Amniotic stem cell (primary cell): ENCODE results near the gene SRSF2.
A peak's percentile ranks its signal among the peaks of the same experiment; 100 is the strongest.
"Not testable (repeated sequence)": the region's sequence is repeated elsewhere in the genome, so short reads cannot be mapped to it uniquely, and the experiment has no call there.

Experiments used
- DNase-seq: peaks from one replicate; lab custom pipeline; 2025; lab: John Stamatoyannopoulos, UW

The SRSF2 gene

DNA sequence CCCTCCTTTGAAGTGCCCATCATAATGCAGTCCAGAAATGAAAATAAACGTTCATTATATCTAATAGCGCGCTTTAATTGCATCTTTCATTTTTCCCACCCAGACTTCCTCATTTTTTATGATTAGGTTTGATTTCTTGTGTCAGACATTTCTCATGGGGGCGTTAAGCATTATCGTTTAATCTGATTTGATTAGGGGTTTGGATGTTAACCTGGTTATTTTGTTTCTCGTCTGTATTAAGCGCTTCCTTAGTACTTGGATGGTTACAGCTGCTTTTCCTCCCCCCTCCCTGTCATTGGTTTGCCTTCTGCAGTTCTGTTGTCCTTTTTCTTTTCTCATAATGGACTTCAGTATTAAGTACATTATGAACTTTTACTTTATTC, 1.3 kb upstream of the SRSF2 start:
- DNase-seq, result no peak

DNA sequence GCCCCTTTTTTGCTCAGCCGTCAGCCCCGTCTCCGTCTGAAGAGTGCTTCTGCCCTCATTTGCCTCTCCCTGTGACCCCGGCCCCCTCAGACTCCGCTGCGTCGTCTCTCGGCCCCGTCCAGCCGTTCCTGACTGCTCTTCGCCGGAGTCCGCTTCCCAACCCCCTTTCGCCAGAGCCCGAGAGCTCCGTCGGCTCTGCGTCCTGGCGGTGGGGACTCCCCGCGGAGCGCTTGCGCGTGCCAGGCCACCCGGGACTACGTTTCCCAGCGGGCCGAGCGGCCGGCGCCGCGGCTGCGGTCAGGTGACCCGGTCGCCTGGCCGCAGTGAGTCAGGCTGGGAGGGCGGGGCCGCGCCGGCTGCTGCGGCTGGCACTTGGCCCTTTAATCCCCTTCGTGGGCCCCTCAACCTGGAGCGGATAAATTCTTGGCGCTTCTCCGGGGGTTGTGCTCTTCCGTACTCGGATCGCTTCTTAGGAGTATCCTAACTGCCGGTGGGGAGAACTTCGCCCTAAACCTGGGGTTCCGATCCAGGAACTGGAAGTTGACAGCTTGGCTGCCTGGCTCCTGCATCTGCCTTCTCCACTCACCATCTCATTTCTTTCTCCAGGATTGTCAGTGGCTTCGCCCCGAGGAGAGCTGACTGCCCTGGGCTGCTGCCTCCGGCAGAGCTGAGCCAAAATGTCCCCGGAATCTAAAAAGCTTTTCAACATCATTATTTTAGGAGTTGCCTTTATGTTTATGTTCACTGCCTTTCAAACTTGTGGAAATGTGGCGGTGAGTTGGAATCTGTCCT, 741 bp upstream of the SRSF2 start, which contains the start of gene MFSD11:
Gene MFSD11, plus strand, starts transcription at position 444 of the 792 bp plus-strand sequence. Its CDS starts 234 bp downstream, at position 678.
- peak; percentile 88 for DNase-seq

DNA sequence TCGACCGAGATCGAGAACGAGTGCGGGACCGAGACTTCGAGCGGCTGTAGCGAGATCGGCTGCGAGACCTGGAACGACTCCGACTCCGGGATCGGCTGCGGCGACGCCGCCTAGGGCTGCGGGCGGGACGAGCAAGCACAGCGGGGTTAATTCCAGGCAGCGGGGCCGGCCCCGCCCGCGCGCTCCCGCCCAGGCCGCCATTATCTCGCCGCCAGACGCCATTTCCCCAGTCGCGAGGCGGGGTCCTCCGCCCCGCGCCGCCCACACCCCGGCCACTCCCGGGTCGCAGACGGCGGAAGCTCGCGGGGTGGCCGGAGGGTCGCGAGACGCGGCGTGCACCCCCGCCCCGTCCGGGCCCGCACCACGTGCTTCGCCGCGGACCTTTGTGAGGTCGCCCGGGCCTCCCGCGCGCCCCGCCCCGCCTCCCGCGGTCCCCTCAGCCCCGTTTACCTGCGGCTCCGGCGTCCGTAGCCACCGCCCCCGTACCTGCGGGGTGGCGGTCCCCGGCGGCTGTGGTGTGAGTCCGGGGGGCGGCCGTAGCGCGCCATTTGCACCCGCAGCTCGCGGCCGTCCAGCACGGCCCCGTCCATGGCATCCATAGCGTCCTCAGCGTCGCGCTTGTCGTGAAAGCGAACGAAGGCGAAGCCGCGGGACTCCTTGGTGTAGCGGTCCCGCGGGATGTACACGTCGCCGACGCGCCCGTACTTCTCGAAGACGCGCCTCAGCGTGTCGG, 616 bp downstream of the SRSF2 start:
- DNase-seq, result peak; percentile 51

DNA sequence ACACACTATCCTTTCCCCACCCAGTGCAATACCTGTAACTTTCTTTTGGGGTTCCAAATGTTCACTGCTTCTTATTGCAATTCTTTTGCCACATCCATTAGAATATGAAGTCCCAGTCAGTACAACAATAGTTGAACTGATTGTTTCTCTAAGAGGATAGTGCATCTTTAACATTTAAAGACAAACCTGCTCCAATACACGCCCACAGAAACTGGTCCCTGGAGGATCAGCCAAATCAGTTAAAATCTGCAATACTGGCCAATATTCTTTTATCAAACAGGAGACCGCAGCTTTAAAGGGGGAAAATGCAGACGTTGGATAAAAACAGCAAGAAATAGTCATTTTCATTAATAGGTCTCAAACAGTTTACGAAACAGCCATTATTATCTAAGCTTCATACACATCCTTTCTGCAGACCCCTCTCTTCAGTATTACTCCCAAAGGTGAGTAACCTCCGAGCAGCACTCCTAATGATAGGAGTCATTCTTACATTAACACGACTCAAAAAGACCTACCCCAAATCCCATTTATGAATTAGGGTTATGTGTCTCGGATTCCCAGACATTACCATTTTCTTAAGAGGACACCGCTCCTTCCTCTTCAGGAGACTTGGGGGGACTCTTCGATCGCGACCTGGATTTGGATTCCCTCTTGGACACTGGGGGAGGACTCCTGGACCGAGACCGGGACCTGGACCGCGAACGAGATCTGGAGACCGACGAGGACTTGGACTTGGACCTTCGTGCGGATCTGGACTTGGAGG, 1.4 kb downstream of the SRSF2 start:
- no peak for DNase-seq

DNA sequence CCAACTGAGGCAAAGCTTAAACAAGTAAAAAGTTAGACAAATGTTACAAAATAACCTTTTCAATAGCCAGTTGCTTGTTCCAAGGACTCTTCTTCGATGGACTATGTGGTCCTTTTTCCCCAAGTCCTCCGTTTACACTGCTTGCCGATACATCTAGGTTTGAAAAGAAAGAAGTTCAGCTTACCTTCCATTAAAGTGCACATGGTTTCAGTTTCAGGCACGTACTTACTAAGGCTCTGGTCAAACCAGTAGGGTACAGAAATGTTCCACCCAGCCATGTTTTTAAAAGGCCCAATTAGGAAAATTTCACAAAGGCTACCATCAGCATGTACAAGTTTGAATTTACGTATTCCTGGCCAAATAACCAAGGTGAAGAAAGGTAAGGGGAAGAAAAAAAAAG, 2.1 kb downstream of the SRSF2 start:
- no peak for DNase-seq

DNA sequence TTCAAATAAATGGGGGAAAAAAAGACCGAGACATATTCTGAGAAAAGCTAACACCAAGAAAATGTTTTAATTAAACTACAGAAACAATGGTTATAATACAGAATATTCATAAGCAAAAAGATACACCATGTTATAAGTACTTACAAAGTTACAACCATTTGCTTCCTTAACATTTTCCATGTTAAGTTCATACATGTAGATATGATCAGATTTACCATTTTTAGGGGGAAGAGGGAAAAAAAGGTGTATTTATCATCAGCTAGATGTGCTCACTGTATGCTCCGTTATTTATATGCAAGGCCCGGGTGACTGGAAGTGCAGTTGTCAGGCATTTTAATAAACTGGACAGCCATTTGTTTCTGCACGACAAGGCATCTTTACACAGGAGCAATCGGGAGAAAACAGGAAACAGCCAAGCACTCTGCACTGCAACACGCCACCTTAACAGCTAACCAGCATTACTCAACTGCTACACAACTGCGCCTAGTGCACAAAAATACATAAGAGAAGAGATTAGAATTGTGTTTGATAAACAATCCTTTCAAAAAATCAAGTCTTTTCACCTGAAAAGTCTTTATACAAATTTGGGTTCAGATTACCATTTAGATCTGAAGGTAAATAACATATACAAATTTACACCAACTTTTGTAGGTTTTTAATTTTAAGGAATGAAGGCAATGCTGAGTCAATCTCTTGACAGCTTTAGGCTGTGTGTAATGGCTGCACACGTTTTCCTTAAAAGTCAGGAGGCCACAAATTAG, 2.9 kb downstream of the SRSF2 start:
- DNase-seq, result no peak

DNA sequence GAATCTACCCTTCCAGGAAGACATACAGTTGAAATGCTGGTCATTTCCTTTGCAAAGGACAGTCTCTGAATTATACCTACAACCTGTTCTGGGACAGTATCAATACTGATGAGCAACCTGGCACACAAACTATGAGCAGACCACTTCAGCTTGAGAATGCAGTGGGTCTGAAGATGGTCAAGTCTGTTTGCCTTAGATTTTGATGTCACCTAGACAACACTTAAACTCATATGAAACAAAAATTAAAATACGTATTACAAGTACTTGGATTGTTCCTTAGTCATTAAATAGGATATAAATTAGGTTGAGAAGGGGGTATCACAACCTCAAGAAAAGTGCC, 3.5 kb downstream of the SRSF2 start:
- DNase-seq, result no peak

DNA sequence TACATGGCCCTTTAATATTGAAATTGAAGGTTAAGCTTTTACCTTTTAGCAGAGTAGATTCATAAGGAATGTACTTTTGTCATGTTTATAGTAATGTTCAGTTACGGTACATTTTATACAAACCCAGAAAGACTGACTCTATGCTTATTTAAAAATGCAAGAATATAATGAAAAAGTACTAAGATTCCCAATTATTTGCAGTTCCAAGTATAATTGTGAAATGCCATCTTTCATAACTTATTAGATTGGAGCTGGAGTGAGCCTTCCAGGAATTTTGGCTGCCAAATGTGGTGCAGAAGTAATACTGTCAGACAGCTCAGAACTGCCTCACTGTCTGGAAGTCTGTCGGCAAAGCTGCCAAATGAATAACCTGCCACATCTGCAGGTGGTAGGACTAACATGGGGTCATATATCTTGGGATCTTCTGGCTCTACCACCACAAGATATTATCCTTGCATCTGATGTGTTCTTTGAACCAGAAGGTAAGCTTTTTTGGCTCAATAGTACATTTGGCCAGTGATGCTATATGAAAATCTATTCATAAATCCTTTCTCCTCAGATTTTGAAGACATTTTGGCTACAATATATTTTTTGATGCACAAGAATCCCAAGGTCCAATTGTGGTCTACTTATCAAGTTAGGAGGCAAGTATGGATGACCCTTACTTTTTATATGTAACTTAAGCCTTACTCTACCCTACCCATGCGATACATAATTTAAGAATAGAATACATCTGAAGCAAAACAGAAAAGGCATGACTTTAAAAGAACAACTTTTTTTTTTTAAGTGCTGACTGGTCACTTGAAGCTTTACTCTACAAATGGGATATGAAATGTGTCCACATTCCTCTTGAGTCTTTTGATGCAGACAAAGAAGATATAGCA, 4.2 kb downstream of the SRSF2 start:
- no peak for DNase-seq

DNA sequence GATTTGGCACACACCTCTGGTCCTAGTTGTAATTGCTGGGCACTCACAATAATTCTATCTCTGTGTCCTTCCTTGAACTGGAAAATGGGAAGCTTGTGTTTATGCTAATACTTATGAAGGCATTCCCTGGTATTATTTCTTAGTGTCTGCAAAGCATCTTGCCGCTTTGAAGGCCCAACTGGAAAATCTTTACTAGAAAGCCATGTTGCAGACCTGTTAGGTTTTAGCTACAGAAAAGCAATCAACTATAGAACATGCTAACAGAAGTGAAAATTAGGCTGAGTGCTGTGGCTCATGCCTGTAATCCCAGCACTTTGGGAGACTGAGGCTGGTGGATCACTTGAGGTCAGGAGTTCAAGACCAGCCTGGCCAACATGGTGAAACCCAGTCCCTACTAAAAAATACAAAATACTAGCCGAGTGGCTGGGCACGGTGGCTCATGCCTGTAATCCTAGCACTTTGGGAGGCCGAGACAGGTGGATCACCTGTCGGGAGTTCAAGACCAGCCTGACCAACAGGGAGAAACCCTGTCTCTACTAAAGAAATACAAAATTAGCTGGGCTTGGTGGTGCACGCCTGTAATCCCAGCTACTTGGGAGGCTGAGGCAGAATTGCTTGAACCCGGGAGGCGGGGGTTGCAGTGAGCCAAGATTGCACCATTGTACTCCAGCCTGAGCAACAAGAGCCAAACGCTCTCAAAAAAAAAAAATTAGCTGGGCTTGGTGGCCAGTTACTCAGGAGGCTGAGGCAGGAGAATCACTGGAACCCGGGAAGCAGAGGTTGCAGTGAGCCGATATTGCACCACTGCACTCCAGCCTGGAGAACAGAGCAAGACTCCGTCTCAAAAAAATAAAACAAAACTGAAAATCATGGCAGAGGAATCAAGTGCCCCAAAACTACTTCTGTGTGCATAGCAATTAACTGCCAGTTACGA, 5.1 kb downstream of the SRSF2 start:
- not testable (repeated sequence) for DNase-seq

DNA sequence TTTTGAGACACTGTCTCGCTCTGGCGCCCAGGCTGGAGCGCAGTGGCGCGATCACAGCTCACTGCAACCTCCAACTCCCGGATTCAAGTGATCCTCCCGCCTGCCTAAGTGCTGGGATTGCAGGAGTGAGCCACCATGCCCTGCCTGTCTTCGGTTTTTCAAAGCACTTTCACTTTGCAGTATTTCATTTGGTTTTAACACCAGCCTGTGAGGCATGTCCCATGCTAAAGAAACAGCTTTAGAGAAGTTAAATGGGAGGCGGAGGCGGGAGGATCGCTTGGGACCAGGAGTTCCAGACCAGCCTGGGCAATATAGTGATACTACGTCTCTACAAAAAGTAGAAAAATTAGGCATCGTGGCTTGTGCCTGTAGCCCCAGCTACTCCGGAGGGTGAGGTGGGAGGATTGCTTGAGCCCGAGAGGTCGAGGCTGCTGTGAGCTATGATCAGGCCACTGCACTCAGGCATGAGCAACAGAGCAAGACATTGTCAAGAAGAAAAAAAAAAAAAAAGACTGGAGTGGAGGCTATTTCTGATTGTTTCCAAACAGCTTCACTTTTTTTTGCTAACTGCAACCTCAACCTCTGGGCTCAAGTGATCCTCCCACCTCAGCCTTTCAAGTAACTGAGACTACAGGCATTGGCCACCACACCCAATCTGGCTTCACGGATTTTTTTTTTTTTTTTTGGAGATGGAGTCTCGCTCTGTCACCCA, 9.2 kb downstream of the SRSF2 start:
- DNase-seq, result no peak

DNA sequence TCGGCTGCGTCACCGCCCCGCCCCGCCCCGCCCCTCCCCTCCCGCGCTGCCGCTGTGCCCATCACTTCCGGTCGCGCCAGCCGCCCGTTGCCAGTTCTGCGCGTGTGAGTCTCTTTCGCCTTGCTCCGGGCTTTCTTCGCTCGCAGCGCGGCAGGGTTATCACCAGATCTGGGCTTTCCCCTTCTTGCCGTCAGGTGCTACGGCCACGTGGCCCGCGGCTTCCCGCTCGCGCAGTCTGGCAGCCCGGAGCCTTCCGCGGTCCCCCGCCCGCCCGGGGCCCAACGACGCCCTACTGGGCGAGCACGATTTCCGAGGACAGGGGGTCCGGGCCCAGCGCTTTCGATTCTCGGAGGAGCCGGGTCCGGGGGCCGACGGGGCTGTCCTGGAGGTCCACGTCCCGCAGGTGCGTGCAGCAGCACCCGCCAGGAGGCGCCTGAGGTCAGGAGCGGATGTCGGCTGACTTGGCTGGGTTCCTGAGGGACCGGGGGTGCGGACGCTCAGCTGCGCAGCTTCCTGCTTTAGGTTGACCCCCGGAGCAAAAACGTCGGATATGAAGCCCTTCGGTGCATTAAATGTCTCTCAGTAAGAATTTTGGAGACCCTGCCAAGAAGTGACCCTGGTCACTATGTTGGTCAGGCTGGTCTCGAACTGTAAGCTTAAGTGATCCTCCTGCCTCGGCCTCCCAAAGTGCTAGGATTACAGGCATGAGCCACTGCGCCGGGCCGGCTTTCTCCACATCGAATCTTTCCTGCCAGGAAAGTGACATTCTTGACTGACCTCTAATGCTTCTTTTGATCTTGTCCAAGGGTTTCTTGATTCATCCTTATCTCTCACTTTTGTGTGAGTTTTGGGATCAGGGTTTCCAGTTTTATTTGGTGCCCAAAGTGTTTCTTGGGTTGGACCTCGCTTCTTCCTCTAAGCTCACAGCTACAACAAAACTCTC, 10.1 kb downstream of the SRSF2 start, which contains the start of gene METTL23:
Gene METTL23, plus strand, starts transcription at position 64 of the 943 bp plus-strand sequence. CDS start 2,872 bp downstream, outside the sequence.
- DNase-seq, result no peak

DNA sequence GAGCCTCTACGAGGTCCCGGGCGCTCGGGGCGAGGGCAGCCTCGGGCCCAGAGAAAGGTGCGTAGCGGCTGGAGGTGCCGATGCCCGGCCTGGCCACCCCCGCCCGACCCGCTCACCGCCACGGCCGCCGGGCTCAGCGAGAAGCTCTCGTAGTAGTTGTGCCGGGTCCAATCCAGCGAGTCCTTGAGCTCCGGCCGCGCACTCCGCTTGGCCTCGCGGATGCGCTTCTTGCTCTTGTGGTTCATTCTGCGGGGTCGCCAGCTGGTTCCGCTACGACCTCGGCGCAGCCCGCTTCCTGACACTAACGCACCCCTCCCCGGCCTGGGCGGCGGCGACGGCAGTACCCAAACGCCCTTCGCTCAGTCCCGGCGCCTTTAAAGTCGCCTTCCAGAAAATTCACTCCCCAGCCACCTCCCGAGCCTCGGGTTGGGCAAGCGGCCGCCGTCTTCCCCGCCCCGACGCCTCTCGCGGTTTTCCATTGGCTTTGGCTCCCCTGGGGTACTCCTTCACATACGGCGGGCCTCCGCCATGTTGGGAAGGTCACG, 10.8 kb downstream of the SRSF2 start, which contains the start of gene JMJD6:
Gene JMJD6, minus strand, starts transcription at position 376 of the 545 bp plus-strand sequence. Its CDS starts 131 bp downstream, at position 245.
- peak; percentile 85 for DNase-seq

DNA sequence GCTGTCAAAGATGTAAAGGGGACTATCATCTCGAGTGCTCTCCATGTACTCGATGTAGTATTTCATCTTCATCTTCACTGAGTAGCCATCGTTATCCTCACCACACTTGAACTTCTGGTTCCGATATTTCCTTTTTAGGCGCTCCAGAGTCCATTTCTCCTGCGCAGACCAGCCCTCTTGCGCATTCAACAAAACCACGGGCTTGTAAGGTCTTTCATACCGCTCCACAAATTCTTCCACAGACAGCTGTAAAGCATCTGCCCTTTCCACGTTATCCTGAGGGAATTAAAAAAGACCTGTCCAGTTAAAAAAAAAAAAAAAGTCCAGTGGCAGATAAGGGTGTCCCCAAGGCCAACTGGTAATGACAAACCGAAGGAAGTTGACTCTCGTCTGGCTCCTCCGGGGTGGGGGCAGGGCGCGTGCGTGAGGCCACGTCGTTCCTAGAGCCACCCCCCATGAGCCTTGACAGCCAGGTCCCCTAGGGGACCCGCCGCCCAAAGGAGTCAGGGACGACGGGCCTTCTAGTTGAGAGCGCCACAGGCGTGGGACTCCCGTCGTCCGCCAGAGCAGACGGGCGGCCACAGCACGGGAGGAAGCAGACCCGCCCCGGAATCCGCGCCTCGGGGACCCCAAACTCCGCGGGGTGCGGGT, 11.4 kb downstream of the SRSF2 start:
- DNase-seq, result no peak

DNA sequence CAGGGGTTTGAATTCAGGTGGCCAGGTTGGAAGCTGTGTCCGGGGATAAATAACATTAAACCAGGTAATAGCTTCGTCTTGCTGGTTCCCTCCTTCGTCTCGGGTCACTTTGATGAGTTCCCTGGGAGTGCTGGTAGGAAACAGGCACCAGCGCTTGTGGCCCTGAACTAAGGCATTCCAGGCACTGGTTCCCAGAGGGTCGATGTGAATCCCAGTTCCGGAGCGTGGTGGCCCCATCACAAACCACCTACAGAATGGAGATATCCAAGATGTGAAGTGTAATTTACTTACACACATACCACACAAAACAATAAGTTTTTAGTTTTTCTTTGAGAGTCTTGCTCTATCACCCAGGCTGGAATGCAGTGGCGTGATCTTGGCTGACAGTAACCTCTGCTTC, 13.3 kb downstream of the SRSF2 start:
- DNase-seq, result no peak

DNA sequence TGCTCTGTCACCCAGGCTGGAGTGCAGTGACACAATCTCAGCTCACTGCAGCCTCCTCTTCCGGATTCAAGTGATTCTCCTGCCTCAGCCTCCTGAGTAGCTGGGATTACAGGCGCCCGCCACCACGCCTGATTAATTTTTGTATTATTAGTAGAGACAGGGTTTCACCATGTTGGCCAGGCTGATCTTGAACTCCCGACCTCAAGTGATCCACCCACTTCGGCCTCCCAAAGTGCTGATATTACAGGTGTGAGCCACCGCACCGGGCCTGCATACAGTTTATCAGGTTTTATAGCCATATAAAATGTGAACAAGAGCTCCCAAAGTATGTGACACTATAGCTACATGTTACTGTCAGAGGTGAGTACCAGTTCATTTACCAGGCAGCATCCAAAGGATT, 14.2 kb downstream of the SRSF2 start:
- not testable (repeated sequence) for DNase-seq

DNA sequence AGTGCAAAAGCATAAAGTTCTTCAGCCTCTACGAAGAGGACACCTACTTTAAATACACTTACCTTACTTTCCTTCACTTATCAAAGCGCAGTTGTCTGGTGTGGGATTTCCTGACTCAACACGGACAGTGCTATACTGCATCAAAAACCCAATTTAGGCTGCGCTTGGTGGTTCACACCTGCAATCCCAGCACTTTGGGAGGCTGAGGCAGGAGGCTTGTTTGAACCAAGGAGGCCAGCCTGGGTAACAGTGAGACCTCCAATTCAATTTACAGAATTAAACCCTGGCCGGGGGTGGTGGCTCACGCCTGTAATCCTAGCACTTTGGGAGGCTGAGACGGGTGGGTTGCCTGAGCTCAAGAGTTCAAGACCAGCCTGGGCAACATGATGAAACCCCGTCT, 14.9 kb downstream of the SRSF2 start:
- DNase-seq, result no peak

DNA sequence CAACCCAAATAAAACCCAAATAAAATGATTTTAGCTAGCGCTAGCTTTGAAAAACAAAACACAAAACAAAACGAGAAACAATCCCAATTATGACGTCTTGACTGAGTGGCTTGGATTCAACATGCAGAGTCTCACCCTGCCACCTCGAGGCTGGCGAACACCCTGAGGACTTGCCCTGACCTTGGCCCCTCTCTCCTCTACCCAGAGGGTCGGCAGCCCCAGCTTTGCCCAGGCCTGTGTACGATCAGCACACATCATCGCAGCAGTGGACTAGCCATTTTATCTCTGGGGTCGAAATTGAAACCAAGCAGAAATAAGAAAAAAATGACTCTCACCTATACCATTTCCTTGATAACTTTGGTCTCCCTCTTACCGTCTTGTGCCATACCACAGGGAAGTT, 15.7 kb downstream of the SRSF2 start:
- no peak for DNase-seq
